ENCODE measurements around the gene CNFN.

Gene CNFN

GRCh38 chr19:42407816-42408175, 17.7 kb upstream of the CNFN start:
- DNase-seq, result no peak

GRCh38 chr19:42407085-42407815, 17.2 kb upstream of the CNFN start:
- DNase-seq, result no peak

- no peak for DNase-seq
Measured at GRCh38 chr19:42406111-42406510, 16.0 kb upstream of the CNFN start.

GRCh38 chr19:42403586-42403985, 13.5 kb upstream of the CNFN start:
- DNase-seq, result no peak

- peak; percentile 59 for DNase-seq
Measured at GRCh38 chr19:42402376-42403116, 12.4 kb upstream of the CNFN start.

- DNase-seq, result peak; percentile 91
Measured at GRCh38 chr19:42401365-42402303, 11.5 kb upstream of the CNFN start.

GRCh38 chr19:42400404-42400803, 10.3 kb upstream of the CNFN start:
- no peak for DNase-seq

- no peak for DNase-seq
Measured at GRCh38 chr19:42397263-42398166, 7.4 kb upstream of the CNFN start.

GRCh38 chr19:42396381-42397262, 6.5 kb upstream of the CNFN start:
- DNase-seq, result peak; percentile 100

- DNase-seq, result no peak
Measured at GRCh38 chr19:42394751-42395150, 4.7 kb upstream of the CNFN start.

- no peak for DNase-seq
Measured at GRCh38 chr19:42392165-42392564, 2.1 kb upstream of the CNFN start.

- DNase-seq, result no peak
Measured at GRCh38 chr19:42388851-42389489, 1.1 kb downstream of the CNFN start.

GRCh38 chr19:42386974-42387707, 3.0 kb downstream of the CNFN start:
- peak; percentile 97 for DNase-seq

- DNase-seq, result no peak
Measured at GRCh38 chr19:42380155-42380554, 9.9 kb downstream of the CNFN start.

- DNase-seq, result no peak
Measured at GRCh38 chr19:42378225-42379215, 11.6 kb downstream of the CNFN start.

GRCh38 chr19:42376177-42376555, 13.9 kb downstream of the CNFN start:
- no peak for DNase-seq

- DNase-seq, result no peak
Measured at GRCh38 chr19:42375415-42376176, 14.5 kb downstream of the CNFN start.

- no peak for DNase-seq
Measured at GRCh38 chr19:42374826-42375376, 15.2 kb downstream of the CNFN start.
